IPS DF 4.7 (cell line): Measurements from ENCODE around the gene EPDR1.
"Not testable (repeated sequence)": the region's sequence is repeated elsewhere in the genome, so short reads cannot be mapped to it uniquely, and the experiment has no call there.

ENCODE experiments used
- DNase-seq: peaks from one replicate; pipeline ENCODE4 v3.0.0-alpha.2; 2013; ENCODE audit warnings: low spot score; ENCODE audit errors: extremely low read depth

Gene EPDR1

DNA sequence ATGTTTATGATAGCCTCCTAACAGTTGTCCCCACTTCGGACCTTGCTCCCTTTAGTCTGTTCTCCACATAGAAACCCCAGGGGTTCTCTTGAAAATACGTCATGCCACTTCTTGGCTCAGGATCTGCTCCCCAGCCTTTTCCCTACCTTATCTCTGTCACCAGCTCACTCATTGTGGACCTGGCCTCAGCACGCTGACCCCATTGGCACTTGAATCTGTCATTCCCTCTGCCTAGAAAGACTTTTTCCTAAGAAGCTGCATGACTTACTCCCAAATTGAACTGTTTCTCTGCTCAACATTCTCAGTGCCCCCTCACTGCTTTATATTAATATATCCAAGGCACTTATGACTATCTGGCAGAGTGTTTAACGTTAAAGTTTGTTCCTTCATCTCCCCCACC is 8.4 kb downstream of the EPDR1 start:
- DNase-seq: no peak

DNA sequence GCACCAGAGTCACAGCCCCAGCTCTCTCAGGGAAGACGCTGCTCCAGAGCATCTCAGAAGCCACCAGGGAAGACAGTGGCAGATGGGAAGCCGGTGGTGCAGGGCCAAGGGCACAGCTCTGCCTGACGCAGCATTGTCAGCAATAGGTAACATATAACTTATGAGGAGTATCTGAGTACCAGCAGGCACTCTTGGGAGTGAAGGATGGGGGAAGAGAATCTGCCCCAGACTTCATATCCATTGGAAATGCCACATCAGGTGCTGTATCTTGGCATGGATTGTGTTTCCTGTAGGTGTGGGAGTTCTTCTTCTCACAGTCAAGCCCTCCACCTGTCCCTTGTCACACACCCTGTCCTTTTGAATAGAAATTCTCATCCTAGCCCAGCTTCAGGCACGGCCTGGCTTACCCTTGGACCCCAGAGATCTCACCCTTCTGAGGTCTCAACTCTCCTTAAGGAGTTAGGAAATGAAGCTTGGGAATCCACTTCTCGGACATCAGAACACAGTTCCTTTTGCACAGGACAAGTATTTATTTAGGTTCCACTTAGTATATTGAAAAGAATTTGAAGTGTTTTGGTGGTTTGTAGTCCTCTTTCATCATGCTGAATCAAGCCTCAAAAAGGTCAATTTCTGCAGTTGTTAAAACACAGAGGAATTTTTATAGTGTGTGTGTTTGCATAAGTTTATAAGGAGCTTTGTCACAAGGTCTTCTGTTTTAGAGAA is 9.9 kb downstream of the EPDR1 start:
- no peak for DNase-seq

DNA sequence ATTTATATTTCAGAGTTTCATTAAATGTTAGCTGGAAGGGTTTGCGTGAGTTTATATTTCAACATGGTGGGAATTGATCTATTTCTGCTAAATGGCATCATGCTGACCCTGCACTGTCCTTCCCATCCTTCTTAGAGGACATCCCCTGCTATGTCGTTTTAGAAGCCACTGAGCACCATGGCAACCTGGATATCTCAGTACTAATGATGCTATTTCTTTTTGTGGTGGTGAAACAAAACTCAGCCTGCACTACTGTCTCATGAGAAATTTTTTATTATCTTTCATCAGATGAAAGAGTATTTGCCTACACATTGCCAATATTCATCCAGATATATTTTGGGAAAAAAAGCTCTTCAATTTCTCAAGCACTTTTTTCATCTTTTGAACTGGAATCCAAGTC is 12.1 kb downstream of the EPDR1 start:
- no peak for DNase-seq

DNA sequence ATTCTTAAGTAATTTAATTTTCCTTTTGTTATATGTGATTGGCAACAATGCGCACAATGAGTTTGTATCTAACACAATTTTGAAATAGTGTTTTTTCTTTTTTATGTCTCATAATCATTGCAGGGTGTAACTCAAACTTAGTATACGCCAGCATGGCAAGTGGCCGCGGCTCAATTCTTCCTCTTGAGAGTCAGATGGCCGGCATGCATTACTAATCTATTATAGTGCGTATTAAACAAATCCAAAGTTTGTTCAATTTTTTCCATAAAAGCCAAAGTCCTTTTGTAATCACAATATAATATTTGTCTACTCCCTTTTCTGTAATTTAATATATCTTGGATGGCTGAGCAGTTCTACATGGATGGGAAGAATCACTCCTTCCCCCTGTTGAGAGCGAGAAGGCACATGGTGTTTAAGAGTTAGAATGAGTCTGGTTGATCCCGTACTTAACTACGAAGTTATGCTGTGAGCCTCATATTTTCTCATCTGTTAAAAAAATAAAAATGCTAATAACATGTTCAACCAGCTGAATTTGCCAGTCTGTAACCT is 12.7 kb downstream of the EPDR1 start:
- no peak for DNase-seq

DNA sequence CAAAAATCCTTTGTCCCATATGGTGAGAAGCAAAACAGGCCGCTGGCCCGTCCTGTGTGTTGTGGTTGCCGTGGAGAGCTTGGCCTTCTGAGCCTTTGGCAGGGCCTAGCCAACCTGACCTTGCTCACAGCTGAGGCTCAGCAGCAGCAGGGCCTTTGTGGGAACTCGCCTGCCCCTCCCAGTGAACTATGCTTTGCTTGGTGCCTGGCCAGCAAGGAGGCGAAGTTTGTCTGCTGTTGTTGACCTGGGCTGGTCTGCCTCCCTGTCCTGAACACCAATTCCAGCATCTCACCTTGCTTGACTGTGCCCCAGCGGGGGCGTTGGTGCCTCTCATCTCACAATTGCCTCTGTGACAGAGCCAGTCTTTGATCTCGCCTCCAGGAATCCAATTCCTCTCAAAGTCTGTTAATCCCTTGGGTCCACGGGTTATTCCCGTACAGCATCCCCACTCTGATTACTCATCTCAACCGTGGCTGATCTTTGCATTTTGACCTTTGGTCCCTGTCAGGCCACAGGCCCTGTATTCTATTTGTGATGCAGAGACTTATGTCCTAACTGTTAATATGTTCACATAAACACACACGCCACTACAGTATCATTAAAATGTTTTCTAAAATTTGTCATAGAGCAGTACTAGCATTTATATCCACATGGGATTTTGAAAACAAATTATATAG is 22.6 kb downstream of the EPDR1 start:
- DNase-seq: no peak

DNA sequence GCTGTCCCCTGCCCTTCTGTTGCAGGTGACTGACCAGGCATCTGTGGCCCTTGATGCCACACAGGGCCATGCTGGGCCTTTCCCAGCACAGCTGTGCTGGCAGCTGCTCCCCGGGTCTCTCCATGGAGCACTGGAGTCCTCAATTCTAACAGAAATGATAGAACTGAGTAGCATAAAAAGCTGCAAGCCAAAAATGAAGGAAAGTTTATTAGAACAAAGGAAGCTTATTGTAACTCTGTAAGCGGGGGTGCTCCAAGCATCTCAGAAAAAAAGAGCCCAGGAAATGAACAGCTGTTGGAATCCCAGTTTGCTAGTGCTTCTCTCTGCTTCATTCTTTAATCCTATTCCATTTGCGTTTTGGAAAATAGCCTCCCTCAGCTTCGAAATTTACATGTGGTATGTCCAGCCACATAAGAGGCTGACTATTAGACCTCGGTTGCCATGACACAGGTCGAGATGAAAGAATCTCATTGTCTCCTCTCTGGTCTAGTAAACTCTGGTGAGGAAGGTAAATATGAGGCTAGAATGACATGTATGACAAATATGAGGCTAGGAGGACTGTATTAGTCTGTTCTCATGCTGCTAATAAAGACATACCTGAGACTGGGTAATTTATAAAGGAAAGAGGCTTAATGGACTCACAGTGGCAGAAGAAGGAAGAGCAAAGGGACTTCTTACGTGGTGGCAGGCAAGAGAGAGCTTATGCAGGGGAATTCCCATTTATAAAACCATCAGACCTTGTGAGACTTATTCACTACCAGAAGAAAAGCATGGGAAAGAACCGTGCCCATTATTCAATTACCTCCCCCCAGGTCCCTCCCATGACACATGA is 23.7 kb downstream of the EPDR1 start:
- no peak for DNase-seq

DNA sequence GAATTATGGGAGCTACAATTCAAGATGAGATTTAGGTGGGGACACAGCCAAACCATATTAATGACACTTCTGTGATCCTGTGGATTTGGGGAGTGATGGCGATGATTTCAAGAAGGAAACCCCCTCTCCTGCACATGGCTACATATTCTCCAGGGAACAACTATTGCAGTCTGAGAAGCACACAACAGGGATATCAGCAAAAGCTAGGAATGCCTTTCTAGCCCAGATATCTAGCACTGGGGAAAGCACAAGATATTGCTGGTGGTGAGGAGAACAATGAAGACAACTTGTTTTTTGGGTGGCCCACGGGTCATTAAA is 24.3 kb downstream of the EPDR1 start:
- no peak for DNase-seq

DNA sequence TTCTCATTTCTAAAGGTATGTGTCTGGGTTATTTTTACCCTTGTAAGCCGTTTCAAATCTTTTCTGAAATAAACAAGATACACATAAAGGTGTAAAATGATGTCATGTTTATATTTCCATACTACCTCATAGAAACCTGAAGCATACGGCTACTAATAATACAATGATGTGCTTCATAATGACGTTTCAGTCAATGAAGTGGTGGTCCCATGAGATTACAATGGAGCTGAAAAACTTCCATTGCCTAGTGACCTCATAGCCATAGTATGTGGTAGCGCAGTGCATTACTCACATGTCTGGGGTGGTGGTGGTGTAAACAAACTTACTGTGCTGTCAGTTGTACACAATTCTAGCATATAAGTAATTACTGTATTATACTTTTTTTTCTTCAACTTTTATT is 24.9 kb downstream of the EPDR1 start:
- no peak for DNase-seq

DNA sequence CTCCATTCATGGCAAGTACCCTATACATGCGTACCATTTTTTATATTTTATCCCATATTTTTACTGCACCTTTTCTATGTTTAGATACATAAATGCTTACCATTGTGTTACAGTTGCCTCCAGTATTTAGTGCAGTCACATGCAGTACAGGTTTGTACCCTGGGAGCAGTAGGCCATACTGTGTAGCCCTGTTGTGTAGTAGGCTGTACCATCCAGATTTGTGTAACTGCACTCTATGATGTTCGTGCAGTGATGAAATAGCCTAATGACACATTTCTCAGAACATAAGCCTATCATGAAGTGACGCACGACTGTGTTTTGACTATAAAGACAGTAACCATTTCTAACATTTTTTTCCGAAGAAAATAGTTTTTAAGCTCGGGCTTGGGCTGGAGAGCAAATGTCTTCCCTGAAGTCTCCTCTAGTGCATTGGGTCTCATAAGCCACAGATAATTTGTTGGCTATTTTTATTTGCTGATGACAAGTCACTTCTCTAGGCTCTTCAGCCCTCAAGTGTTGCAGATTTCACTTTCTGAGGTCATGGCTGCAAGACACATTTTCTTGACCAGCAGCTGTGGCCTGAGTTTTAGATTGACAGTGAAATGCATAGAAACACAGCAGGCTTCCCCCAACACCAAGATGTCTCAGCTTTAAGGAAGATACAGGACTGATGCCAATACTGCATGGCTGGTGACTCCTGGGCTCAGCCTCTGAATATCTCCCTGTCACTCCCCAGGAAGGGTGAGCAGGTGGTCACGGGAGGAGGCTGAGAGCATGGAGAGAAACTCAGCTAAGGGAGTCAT is 26.9 kb downstream of the EPDR1 start:
- DNase-seq: no peak

DNA sequence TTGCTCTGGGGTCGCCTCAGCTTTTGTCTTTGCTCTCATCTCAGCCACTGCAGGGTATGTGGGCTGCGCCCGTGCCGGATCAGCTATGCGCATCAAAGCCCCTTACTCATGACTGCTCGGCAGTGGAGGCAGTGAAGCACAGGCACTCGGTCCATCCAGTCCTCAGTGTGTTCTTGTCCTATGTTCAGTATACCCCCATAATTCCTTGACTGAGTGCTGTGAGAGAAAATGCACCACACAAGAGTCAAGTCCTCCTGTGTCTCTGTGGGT is 27.4 kb downstream of the EPDR1 start:
- DNase-seq: no peak

DNA sequence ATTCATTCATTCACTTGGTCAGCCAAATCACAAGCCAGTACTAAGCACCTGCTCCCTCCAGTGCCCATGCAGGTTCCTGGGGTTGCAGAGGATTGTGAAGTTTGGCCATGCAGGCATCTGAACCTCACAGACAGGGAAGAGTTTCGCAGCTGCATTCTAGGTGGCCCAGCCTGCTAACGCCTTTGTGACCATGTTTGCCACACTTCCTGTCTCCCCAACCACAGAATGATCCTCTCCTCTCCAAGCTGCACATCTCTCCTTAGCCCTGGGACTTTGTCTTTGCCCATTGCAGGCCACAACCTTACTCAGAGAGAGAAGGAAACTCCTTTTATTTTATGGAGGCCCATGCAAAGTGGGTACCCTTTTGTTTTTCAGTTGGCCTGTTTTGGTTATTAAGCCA is 31.8 kb downstream of the EPDR1 start:
- DNase-seq: no peak

DNA sequence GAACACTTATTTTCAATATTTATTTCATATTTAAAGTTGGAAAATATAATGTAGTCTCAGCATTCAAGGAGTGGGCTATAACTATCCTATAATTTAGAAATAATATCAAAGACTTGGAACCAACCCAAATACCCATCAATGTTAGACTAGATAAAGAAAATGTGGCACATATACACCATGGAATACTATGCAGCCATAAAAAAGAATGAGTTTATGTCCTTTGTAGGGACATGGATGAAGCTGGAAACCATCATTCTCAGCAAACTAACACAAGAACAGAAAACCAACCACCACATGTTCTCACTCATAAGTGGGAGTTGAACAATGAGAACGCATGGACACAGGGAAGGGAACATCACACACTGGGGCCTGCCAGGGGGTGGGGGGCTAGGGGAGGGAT is 33.8 kb downstream of the EPDR1 start:
- not testable (repeated sequence) for DNase-seq

DNA sequence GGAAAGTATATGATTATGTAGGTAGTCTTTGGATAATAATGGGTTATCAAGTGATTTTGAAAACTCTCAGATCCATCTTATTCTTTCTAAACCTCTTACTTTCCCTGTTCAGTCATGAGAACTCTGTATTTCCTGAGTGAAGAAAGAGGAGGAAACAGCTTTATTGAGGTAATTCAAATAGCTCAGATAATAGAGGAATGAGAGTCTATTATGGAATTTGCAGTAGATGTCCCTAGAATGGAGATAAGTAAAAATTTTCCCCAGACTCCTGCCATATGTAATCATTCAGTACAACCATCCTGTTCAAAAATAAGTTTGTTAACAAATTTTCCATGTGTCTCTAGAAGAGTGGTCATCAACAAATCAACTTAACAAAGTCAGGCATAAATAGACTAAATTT is 36.4 kb downstream of the EPDR1 start:
- DNase-seq: no peak

DNA sequence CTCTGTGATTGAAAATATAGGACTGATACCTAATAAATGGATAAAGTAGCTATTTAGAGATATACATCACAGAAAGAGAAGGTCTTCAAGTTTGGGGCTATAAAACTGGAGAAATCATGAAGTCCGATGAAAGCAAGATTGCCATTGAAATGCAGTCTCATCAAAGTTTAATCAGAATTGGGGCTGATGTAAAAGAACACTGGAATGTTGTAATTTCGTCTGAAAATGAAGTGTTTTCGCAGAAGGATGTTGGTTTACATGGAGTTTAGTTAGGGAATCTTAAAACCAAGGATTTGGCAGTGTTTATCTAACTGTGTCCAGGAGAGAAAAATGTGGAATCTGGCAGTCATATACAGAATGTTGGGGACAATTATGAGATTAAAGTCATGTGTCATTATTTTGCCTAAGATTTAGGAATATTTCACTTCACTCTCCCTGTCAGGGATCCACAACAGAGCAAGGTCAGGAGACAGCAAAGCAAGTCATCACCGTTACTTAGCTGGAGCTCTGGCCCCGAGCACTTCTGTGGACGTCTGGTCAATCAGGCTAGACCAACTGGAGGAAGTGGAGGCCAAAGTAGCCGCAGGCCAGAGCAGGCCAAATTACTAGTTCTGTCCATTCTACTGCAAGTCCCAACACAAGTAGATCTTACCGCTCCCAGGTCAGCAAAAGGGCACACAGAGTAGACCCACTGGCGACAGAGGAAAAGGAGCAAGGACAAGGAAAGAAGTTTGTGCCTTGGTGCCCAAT is 37.0 kb downstream of the EPDR1 start:
- DNase-seq: no peak

DNA sequence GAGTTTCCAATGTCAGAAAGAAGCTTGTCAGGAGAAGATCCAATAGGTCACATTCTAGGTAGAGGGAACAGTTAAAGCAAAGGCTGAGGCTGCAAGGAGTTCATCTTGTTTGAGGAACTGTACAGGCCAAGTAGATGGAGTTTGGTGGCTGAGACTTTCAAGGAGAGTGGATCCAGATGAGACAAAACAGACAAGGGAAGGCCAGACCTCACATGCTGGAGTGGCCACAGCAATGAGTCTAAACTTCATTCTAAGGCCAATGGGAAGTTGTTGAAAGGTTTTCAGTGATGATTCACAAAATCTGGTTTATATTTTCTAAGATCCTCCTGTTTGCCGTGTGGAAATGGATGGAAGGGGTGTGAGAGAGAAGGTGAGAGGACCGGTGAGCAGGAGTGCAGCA is 40.0 kb downstream of the EPDR1 start:
- DNase-seq: no peak

DNA sequence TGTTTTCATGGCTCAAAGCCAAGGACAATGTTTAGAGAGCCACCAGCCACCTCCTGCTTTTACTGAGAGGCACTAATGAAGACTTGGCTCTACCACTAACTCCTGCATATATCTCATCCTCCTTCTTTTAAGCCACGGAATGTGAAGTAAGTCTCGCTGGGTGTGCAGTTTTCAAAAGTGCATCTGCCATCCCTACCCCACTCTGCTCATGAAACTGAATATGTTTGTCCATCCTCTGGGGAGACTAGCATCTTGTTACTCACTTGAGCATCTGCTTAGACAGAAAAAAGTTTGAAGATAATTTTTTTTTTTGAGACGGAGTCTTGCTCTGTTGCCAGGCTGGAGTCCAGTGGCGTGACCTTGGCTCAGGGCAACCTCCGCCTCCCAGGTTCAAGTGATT is 40.8 kb downstream of the EPDR1 start:
- DNase-seq: no peak

DNA sequence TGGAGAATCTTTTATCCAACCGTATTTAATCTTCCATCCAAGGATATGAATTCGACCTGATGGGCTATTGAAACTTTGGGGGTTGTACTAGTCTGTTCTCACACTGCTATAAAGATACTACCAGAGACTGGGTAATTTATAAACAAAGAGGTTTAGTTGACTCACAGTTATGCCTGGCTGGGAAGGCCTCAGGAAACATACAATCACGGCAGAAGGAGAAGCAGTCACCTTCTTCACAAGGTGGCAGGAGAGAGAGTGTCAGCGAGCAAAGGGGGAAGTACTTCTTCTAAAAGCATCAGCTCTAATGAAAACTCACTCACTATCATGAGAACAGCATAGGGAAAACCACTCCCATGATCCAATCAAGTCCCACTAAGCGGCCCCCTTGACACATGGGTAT is 43.8 kb downstream of the EPDR1 start:
- no peak for DNase-seq

DNA sequence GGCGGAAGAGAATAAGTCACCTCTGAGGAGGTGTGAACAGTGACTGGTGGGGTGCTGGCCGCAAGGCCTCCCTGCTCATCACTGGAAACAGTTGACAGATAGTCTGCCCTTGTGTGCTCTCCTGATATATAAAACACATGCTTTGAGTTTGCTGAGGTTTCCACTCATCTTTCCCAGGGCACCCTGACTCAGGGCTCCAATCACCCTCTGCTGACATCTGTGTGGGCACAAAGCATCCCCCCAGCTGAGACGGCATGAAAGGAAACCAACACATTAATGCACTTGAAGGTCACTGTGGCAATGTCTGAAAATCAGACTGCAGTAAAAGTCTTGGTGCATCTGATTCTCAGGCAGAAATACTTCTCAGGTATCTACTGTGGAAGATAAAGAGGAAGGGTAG is 49.8 kb downstream of the EPDR1 start:
- no peak for DNase-seq

DNA sequence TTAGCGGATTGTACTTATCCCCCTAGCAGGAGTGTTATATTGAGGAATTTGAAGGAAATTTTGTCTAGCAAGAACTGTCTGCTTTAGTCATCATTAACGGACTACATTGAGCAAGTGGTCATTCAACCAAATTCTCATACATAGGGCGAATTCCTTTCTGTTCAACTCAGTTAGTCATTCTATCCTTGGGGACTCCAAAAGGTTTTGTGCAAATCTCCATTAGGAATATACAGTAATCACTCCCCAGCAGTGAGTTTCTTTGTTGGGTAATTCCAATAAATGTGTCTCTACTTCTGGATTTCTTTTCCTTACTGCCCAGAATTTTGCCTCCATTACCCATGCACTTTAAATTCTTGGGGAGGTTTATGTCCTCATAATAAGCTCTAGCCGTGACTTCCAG is 51.1 kb downstream of the EPDR1 start:
- no peak for DNase-seq

DNA sequence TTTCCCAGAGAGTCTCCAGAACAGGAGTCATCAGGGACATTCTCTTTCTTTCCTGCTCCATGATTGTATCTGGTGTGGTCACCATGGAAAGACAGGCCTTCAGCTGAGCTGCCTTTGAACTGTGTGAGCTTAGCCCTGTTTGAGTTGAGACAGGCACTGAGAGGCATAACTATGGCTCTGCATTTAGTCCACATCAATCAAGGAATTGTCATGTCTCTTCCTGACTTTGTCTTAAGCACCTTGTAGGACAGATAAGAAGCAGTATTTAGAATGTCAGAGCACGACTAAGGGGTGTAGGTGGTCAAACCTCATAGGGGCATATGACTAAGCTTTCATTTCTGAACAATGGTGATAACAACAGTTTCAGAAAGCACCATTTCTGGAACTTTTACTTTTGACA is 53.5 kb downstream of the EPDR1 start:
- DNase-seq: no peak

DNA sequence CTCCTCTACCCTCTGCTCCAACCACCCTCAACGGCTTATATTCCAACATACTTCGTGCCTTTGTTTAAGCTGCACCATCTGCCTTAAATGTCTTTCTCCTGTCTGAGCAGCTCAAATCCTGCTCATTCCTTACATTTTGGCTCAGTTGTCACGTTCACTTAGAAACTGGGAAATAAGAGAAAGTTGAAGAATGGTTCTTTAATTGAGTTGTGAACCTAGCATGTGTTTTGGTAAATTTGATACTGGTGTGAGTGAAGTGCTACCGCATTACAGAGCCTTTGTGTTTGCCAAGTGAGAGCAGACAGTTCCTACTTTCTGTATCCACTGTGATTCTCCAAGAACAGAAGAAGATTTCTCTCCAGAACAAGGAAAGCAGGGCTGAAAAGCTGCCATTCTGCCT is 54.3 kb downstream of the EPDR1 start:
- no peak for DNase-seq
